ENCODE data around the gene CENPV.

CENPV gene

GRCh38 chr17:16345565-16345964, 7.7 kb downstream of the CENPV start:
- no peaks in the 10 kb centered on the region for H3K9me2 ChIP-seq (replicated peaks; ENCODE audit: insufficient read depth, low read length)
- H3K27ac ChIP-seq (ENCODE audit: low read length), result no peak overlapping the region
- no peaks in the 10 kb centered on the region for H4K20me1 ChIP-seq (ENCODE audit: insufficient read depth, low read length)
- no peak for DNase-seq
- H3K4me1 ChIP-seq (ENCODE audit: low read length), result no peaks in the 10 kb centered on the region; the same call in 1 of the 2 replicates
- no peak overlapping the region for H3K9ac ChIP-seq (ENCODE audit: low read length)
- no peaks in the 10 kb centered on the region for H3F3A ChIP-seq (ENCODE audit: insufficient read depth, low read length)
- no peak overlapping the region for H3K4me2 ChIP-seq (ENCODE audit: low read depth, low read length)
- no peaks in the 10 kb centered on the region for H3K27me3 ChIP-seq (replicated peaks; ENCODE audit: insufficient read depth, low read length)
- no peak overlapping the region for H3K4me3 ChIP-seq (ENCODE audit: low read length)
- no peaks in the 10 kb centered on the region for H3K36me3 ChIP-seq (replicated peaks; ENCODE audit: insufficient read depth, low read length)
- no peaks in the 10 kb centered on the region for H3K79me2 ChIP-seq (ENCODE audit: low read length)
- TF ChIP-seq CTCF (IDR thresholded peaks at IDR 0.05; ENCODE audit: low read length), result no peak
- no peak for TF ChIP-seq EZH2 (optimal IDR thresholded peaks at IDR 0.05; ENCODE audit: low read depth, low read length)
- TF ChIP-seq EZH2phosphoT487 (IDR thresholded peaks at IDR 0.05; ENCODE audit: low read length), result no peak
- no peaks in the 10 kb centered on the region for H3K9me3 ChIP-seq (replicated peaks; ENCODE audit: insufficient read depth, low read length)
- no peak overlapping the region for H2AFZ ChIP-seq (ENCODE audit: low read length)

- TF ChIP-seq CTCF (IDR thresholded peaks at IDR 0.05; ENCODE audit: low read length), result no peak
- DNase-seq, result no peak
- Histone ChIP-seq H2AFZ (ENCODE audit: low read length) (no peak overlapping the region), H3K4me3 (ENCODE audit: low read length) (no peak overlapping the region), H3F3A (ENCODE audit: insufficient read depth, low read length) (no peaks in the 10 kb centered on the region), H3K9ac (ENCODE audit: low read length) (no peak overlapping the region), H3K27me3 (replicated peaks; ENCODE audit: insufficient read depth, low read length) (no peaks in the 10 kb centered on the region), H4K20me1 (ENCODE audit: insufficient read depth, low read length) (no peaks in the 10 kb centered on the region), H3K4me1 (ENCODE audit: low read length) (no peaks in the 10 kb centered on the region), H3K36me3 (replicated peaks; ENCODE audit: insufficient read depth, low read length) (no peaks in the 10 kb centered on the region), H3K9me2 (replicated peaks; ENCODE audit: insufficient read depth, low read length) (no peaks in the 10 kb centered on the region), H3K27ac (ENCODE audit: low read length) (no peak overlapping the region), H3K9me3 (replicated peaks; ENCODE audit: insufficient read depth, low read length) (no peaks in the 10 kb centered on the region), H3K4me2 (ENCODE audit: low read depth, low read length) (no peak overlapping the region), H3K79me2 (ENCODE audit: low read length) (no peaks in the 10 kb centered on the region)
Observed at GRCh38 chr17:16343569-16343968, 9.7 kb downstream of the CENPV start.

GRCh38 chr17:16342979-16343378, 10.3 kb downstream of the CENPV start:
- no peaks in the 10 kb centered on the region for H3K36me3 ChIP-seq (replicated peaks; ENCODE audit: insufficient read depth, low read length)
- H3K79me2 ChIP-seq (ENCODE audit: low read length), result no peaks in the 10 kb centered on the region
- no peaks in the 10 kb centered on the region for H3F3A ChIP-seq (ENCODE audit: insufficient read depth, low read length)
- H3K27ac ChIP-seq (ENCODE audit: low read length), result no peak overlapping the region
- no peaks in the 10 kb centered on the region for H3K27me3 ChIP-seq (replicated peaks; ENCODE audit: insufficient read depth, low read length)
- H3K4me1 ChIP-seq (ENCODE audit: low read length), result no peaks in the 10 kb centered on the region
- H2AFZ ChIP-seq (ENCODE audit: low read length), result no peak overlapping the region
- no peak overlapping the region for H3K9ac ChIP-seq (ENCODE audit: low read length)
- H3K9me3 ChIP-seq (replicated peaks; ENCODE audit: insufficient read depth, low read length), result no peaks in the 10 kb centered on the region
- H3K4me3 ChIP-seq (ENCODE audit: low read length), result no peak overlapping the region
- no peaks in the 10 kb centered on the region for H3K9me2 ChIP-seq (replicated peaks; ENCODE audit: insufficient read depth, low read length)
- no peaks in the 10 kb centered on the region for H4K20me1 ChIP-seq (ENCODE audit: insufficient read depth, low read length)
- H3K4me2 ChIP-seq (ENCODE audit: low read depth, low read length), result no peak overlapping the region
- TF ChIP-seq EZH2 (optimal IDR thresholded peaks at IDR 0.05; ENCODE audit: low read depth, low read length) (no peak), EZH2phosphoT487 (IDR thresholded peaks at IDR 0.05; ENCODE audit: low read length) (no peak), CTCF (IDR thresholded peaks at IDR 0.05; ENCODE audit: low read length) (no peak)
- no peak for DNase-seq
